C4-2B (cell line): Measurements from ENCODE around the gene QSOX1.

Source experiments
- ZFX ChIP-seq: fragments of 450-650 bp; IDR thresholded peaks from 2 replicates; pipeline ENCODE4 v1.6.1; 2017
- TF ChIP-seq, protein P1 (sequence below): fragments of 450-650 bp; conservative IDR thresholded peaks from 2 replicates; pipeline ENCODE4 v1.5.1; 2017; ENCODE audit warnings: mild to moderate bottlenecking

DNA sequence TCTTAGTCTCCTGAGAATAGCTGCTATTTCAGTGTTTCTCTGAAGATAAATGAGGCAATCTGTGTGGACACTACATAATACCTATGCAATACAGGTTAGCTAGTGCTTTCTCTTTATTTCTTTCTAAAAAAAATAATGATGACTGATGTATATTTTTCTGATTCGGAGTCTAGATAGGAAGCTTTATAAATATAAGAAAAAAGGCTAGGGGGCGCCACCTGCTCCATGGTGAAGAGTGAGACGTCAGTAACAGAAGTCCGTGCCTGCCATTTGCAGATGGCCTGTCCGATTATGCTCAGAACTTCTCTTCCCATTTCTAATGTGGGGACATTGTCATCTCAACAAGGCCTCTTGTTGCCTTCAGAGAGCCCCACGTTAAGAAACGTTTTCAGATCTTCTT lies 26.4 kb downstream of the QSOX1 start:
- TF ChIP-seq, protein P1, sequence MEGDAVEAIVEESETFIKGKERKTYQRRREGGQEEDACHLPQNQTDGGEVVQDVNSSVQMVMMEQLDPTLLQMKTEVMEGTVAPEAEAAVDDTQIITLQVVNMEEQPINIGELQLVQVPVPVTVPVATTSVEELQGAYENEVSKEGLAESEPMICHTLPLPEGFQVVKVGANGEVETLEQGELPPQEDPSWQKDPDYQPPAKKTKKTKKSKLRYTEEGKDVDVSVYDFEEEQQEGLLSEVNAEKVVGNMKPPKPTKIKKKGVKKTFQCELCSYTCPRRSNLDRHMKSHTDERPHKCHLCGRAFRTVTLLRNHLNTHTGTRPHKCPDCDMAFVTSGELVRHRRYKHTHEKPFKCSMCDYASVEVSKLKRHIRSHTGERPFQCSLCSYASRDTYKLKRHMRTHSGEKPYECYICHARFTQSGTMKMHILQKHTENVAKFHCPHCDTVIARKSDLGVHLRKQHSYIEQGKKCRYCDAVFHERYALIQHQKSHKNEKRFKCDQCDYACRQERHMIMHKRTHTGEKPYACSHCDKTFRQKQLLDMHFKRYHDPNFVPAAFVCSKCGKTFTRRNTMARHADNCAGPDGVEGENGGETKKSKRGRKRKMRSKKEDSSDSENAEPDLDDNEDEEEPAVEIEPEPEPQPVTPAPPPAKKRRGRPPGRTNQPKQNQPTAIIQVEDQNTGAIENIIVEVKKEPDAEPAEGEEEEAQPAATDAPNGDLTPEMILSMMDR: peak; percentile 67
- no peak for TF ChIP-seq ZFX
